SK-N-SH treated with all-trans-retinoic acid at 6 μM for 48 hours (cell line): ENCODE data around the gene SUFU.

Experiments
- ATAC-seq: fragments of 200-7000 bp; cut with Tn5 transposase; 3 replicates; pipeline ENCODE4 v1.9.1; 2020; ENCODE audit warnings: mild to moderate bottlenecking, moderate library complexity
- ARNTL ChIP-seq: fragments of 450-650 bp; formaldehyde crosslinking; IDR thresholded peaks from 2 replicates; pipeline ENCODE4 v1.5.0; 2020; ENCODE audit warnings: low read depth, mild to moderate bottlenecking, moderate library complexity, borderline replicate concordance
- BACH2 ChIP-seq: fragments of 250-450 bp; sonication (Bioruptor Pico); IDR thresholded peaks from 2 replicates; pipeline ENCODE4 v1.9.0; 2021; ENCODE audit warnings: mild to moderate bottlenecking, borderline replicate concordance
- CSDC2 ChIP-seq: fragments of 250-450 bp; sonication (Bioruptor Pico); IDR thresholded peaks from 2 replicates; pipeline ENCODE4 v1.5.0; 2020; ENCODE audit warnings: mild to moderate bottlenecking, moderate library complexity
- ESRRG ChIP-seq: fragments of 250-450 bp; sonication (Bioruptor Pico); IDR thresholded peaks from 2 replicates; pipeline ENCODE4 v1.6.1; 2021; ENCODE audit warnings: mild to moderate bottlenecking
- ISL1 ChIP-seq: fragments of 250-450 bp; sonication (Bioruptor Pico); IDR thresholded peaks from 2 replicates; pipeline ENCODE4 v2.1.2; 2022; ENCODE audit warnings: mild to moderate bottlenecking, moderate library complexity
- OSR1 ChIP-seq: fragments of 250-450 bp; sonication (Bioruptor Pico); IDR thresholded peaks from 2 replicates; pipeline ENCODE4 v1.8.0; 2022; ENCODE audit warnings: moderate library complexity, mild to moderate bottlenecking, inconsistent platforms
- PPARA ChIP-seq: fragments of 250-450 bp; sonication (Bioruptor Pico); IDR thresholded peaks from 2 replicates; pipeline ENCODE4 v1.5.0; 2020; ENCODE audit warnings: mild to moderate bottlenecking, borderline replicate concordance
- RARB ChIP-seq: fragments of 250-450 bp; sonication (Bioruptor Pico); IDR thresholded peaks from 2 replicates; pipeline ENCODE4 v1.8.0; 2021; ENCODE audit warnings: mild to moderate bottlenecking, moderate library complexity
- SNAI2 ChIP-seq: fragments of 250-450 bp; sonication (Bioruptor Pico); IDR thresholded peaks from 2 replicates; pipeline ENCODE4 v1.5.0; 2020; ENCODE audit warnings: mild to moderate bottlenecking, moderate library complexity
- TOX ChIP-seq: fragments of 250-450 bp; sonication (Bioruptor Pico); IDR thresholded peaks from 2 replicates; pipeline ENCODE4 v1.8.0; 2021; ENCODE audit warnings: mild to moderate bottlenecking, moderate library complexity, borderline replicate concordance
- ZFP3 ChIP-seq: fragments of 250-450 bp; sonication (Bioruptor Pico); IDR thresholded peaks from 2 replicates; pipeline ENCODE4 v1.5.0; 2020; ENCODE audit warnings: mild to moderate bottlenecking, moderate library complexity
- ZNF70 ChIP-seq: fragments of 450-650 bp; formaldehyde crosslinking; IDR thresholded peaks from 2 replicates; pipeline ENCODE4 v1.5.0; 2020; ENCODE audit warnings: mild to moderate bottlenecking, moderate library complexity
- ZNF8 ChIP-seq: fragments of 450-650 bp; formaldehyde crosslinking; IDR thresholded peaks from 2 replicates; pipeline ENCODE4 v1.5.0; 2020; ENCODE audit warnings: mild to moderate bottlenecking, moderate library complexity
- TF ChIP-seq, protein P1 (sequence below): fragments of 250-450 bp; sonication (Bioruptor Pico); IDR thresholded peaks from 2 replicates; pipeline ENCODE4 v1.5.1; 2021; ENCODE audit warnings: mild to moderate bottlenecking, moderate library complexity
- TF ChIP-seq, protein P2 (sequence below): fragments of 250-450 bp; sonication (Bioruptor Pico); IDR thresholded peaks from 2 replicates; pipeline ENCODE4 v1.8.0; 2021; ENCODE audit warnings: low read depth, mild to moderate bottlenecking, moderate library complexity, borderline replicate concordance
- TF ChIP-seq, protein P3 (sequence below): fragments of 250-450 bp; sonication (Bioruptor Pico); IDR thresholded peaks from 2 replicates; pipeline ENCODE4 v1.5.0; 2020; ENCODE audit warnings: mild to moderate bottlenecking, moderate library complexity
- TF ChIP-seq, protein P4 (sequence below): fragments of 250-450 bp; sonication (Bioruptor Pico); IDR thresholded peaks from 2 replicates; pipeline ENCODE4 v1.5.1; 2020; ENCODE audit warnings: low read depth, mild to moderate bottlenecking, moderate library complexity

The SUFU gene

DNA sequence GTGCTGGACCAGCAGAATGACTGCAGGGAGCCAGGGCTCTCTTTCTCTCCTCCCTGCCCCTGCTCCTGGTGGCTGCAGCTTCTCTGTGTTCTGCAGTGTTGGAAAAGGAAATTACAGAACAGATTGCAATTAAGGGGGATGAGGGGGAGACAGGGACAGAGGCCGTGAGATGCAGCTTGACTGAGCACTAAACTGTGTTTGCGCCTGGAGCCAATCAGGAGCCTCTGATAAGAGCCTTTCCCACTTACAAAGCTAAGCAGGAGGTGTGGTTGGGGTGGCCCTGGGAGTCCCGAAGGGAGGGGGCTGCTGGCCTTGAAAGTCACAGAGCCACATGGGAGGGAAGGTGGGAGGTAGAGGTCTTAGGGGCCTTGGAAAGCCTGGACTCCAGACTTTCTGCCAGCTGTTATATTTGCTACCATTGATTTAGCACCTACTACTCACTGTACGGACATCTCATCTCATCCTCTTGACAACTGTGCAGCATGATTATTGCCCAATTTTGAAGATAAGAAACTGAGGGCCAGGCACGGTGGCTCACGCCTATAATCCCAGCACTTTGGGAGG, 167.2 kb downstream of the SUFU start:
- ATAC-seq = no peak

DNA sequence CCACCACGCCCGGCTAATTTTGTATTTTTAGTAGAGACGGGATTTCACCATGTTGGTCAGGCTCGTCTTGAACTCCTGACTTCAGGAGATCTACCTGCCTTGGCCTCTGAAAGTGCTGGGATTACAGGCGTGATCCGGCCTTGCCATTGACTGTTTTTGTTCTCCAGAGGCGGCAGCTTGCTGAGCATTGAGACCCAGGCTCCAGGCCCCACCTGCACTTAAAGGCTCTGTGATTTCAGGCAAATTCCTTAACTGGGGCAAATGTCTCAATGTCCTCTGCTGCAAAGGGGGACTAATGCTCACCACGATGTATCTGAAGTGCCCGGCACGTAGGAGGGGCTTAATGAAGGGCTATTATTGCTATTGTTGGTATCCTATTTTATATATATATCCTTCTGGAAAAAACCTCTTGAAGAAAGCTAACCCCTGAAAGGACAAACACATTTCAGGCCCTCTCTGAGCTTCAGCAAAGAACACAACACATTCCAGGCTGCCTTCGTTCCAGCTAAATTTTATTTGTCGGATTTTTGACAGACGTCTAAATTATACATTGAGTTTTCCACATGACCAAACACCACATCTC, 169.6 kb downstream of the SUFU start:
- no peak for TF ChIP-seq ARNTL (CRISPR knock-in tag)
- TF ChIP-seq, protein P1, sequence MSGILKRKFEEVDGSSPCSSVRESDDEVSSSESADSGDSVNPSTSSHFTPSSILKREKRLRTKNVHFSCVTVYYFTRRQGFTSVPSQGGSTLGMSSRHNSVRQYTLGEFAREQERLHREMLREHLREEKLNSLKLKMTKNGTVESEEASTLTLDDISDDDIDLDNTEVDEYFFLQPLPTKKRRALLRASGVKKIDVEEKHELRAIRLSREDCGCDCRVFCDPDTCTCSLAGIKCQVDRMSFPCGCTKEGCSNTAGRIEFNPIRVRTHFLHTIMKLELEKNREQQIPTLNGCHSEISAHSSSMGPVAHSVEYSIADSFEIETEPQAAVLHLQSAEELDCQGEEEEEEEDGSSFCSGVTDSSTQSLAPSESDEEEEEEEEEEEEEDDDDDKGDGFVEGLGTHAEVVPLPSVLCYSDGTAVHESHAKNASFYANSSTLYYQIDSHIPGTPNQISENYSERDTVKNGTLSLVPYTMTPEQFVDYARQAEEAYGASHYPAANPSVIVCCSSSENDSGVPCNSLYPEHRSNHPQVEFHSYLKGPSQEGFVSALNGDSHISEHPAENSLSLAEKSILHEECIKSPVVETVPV (CRISPR knock-in tag) = no peak
- no peak for TF ChIP-seq TOX (CRISPR knock-in tag)
- no peak for TF ChIP-seq ISL1 (CRISPR knock-in tag)
- TF ChIP-seq OSR1 (CRISPR knock-in tag) = no peak
- no peak for TF ChIP-seq ZNF8 (CRISPR knock-in tag)
- TF ChIP-seq CSDC2 (CRISPR knock-in tag) = no peak
- no peak for TF ChIP-seq ESRRG (CRISPR knock-in tag)
- TF ChIP-seq ZFP3 (CRISPR knock-in tag) = no peak
- no peak for TF ChIP-seq SNAI2
- TF ChIP-seq, protein P2, sequence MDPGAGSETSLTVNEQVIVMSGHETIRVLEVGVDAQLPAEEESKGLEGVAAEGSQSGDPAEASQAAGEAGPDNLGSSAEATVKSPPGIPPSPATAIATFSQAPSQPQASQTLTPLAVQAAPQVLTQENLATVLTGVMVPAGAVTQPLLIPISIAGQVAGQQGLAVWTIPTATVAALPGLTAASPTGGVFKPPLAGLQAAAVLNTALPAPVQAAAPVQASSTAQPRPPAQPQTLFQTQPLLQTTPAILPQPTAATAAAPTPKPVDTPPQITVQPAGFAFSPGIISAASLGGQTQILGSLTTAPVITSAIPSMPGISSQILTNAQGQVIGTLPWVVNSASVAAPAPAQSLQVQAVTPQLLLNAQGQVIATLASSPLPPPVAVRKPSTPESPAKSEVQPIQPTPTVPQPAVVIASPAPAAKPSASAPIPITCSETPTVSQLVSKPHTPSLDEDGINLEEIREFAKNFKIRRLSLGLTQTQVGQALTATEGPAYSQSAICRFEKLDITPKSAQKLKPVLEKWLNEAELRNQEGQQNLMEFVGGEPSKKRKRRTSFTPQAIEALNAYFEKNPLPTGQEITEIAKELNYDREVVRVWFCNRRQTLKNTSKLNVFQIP (CRISPR knock-in tag) = no peak
- TF ChIP-seq, protein P3, sequence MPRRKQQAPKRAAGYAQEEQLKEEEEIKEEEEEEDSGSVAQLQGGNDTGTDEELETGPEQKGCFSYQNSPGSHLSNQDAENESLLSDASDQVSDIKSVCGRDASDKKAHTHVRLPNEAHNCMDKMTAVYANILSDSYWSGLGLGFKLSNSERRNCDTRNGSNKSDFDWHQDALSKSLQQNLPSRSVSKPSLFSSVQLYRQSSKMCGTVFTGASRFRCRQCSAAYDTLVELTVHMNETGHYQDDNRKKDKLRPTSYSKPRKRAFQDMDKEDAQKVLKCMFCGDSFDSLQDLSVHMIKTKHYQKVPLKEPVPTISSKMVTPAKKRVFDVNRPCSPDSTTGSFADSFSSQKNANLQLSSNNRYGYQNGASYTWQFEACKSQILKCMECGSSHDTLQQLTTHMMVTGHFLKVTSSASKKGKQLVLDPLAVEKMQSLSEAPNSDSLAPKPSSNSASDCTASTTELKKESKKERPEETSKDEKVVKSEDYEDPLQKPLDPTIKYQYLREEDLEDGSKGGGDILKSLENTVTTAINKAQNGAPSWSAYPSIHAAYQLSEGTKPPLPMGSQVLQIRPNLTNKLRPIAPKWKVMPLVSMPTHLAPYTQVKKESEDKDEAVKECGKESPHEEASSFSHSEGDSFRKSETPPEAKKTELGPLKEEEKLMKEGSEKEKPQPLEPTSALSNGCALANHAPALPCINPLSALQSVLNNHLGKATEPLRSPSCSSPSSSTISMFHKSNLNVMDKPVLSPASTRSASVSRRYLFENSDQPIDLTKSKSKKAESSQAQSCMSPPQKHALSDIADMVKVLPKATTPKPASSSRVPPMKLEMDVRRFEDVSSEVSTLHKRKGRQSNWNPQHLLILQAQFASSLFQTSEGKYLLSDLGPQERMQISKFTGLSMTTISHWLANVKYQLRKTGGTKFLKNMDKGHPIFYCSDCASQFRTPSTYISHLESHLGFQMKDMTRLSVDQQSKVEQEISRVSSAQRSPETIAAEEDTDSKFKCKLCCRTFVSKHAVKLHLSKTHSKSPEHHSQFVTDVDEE (CRISPR knock-in tag) = no peak
- TF ChIP-seq RARB = no peak
- no peak for TF ChIP-seq BACH2 (CRISPR knock-in tag)
- no peak for TF ChIP-seq ZNF70
- no peak for ATAC-seq

More for the DNA sequence above, 167.2 kb downstream of the SUFU start:
- TF ChIP-seq OSR1 (CRISPR knock-in tag) (no peak), ZFP3 (CRISPR knock-in tag) (no peak), ESRRG (CRISPR knock-in tag) (no peak)
- TF ChIP-seq, protein P3 (CRISPR knock-in tag) = no peak

DNA sequence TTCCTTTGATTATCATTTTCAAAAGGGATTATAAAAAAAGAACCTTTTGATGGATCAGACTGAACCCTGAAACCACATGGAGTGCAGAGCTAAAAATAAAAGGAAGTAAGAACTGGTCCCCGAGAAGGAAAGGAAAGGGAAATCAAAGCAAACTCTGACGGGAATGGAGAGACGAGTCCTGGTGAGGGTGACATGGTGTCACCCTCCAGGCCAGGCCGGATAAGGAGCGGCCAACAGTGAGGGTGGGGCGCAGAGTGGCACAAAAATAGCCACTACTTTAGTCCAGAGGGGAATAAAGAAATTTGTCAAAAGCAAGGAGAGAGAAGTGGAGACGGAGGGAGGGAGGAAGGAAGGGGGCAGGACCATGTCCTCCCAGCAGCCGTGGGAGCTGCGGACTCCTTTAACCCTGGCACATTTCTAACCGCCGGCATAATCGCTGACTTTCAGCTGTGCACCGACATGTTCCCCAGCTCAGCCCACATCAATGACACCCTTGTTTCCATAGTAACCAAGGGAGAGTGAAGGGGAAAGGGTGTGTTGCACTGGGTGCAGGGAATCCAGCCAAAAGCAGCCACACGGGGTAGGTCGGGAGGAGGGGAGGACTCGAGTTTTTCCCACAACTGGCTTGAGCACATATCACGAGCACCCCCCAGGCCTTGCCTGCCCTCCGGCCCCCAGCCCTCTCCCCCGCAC, 170.2 kb downstream of the SUFU start:
- no peak for ATAC-seq
- no peak for TF ChIP-seq ZNF70
- TF ChIP-seq, protein P1 (CRISPR knock-in tag) = no peak

DNA sequence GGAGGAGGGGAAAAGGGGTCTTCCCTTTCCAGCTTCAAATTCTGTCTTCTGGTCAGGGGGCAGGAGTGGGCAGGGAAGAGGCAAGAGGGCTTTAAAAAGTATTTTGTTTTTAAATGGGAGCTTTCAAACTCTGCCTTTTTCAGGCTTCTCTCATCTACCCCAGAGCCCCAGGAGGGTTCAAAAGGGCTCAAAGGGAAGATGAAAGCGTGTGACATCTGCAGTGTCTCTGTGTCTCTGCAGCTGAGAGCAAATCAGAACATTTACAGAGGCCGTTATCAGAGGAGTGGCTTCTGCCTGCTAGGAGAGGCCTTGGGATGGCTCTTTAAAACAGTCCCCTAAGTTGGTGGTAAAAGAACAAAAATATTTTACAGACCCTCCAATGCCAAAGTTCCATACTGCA, 170.8 kb downstream of the SUFU start:
- no peak for ATAC-seq
- TF ChIP-seq, protein P2 (CRISPR knock-in tag) = no peak
- TF ChIP-seq OSR1 (CRISPR knock-in tag) (no peak), ZFP3 (CRISPR knock-in tag) (no peak), CSDC2 (CRISPR knock-in tag) (no peak), PPARA (CRISPR knock-in tag) (no peak)
- TF ChIP-seq, protein P4, sequence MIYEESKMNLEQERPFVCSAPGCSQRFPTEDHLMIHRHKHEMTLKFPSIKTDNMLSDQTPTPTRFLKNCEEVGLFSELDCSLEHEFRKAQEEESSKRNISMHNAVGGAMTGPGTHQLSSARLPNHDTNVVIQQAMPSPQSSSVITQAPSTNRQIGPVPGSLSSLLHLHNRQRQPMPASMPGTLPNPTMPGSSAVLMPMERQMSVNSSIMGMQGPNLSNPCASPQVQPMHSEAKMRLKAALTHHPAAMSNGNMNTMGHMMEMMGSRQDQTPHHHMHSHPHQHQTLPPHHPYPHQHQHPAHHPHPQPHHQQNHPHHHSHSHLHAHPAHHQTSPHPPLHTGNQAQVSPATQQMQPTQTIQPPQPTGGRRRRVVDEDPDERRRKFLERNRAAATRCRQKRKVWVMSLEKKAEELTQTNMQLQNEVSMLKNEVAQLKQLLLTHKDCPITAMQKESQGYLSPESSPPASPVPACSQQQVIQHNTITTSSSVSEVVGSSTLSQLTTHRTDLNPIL (CRISPR knock-in tag) = no peak
